RWPE1 (cell line): ENCODE results near the gene HELT.

ENCODE experiments used
- CTCF ChIA-PET: fragments of 350-600 bp; sonication (Branson Sonifier 250); formaldehyde crosslinking; extraction: SDS; loops from one replicate; lab custom pipeline; 2021; lab: Yijun Ruan, JAX
- POLR2A ChIA-PET: fragments of 400-600 bp; formaldehyde crosslinking; extraction: SDS; loops from one replicate; lab custom pipeline; 2020; ENCODE audit warnings: antibody characterized with exemption; ENCODE audit not compliant: low non-redundant PET; lab: Yijun Ruan, JAX
- DNase-seq: peaks from one replicate; pipeline ENCODE4 v3.0.0; 2012; ENCODE audit warnings: low spot score
- H3K27ac ChIP-seq: fragments of 450-650 bp; 2 replicates; pipeline ENCODE4 v1.5.1; 2017
- TF ChIP-seq, protein P1 (sequence below): fragments of 450-650 bp; conservative IDR thresholded peaks from 2 replicates; pipeline ENCODE4 v1.5.1; 2017; ENCODE audit warnings: low read depth, mild to moderate bottlenecking

The HELT gene

DNA sequence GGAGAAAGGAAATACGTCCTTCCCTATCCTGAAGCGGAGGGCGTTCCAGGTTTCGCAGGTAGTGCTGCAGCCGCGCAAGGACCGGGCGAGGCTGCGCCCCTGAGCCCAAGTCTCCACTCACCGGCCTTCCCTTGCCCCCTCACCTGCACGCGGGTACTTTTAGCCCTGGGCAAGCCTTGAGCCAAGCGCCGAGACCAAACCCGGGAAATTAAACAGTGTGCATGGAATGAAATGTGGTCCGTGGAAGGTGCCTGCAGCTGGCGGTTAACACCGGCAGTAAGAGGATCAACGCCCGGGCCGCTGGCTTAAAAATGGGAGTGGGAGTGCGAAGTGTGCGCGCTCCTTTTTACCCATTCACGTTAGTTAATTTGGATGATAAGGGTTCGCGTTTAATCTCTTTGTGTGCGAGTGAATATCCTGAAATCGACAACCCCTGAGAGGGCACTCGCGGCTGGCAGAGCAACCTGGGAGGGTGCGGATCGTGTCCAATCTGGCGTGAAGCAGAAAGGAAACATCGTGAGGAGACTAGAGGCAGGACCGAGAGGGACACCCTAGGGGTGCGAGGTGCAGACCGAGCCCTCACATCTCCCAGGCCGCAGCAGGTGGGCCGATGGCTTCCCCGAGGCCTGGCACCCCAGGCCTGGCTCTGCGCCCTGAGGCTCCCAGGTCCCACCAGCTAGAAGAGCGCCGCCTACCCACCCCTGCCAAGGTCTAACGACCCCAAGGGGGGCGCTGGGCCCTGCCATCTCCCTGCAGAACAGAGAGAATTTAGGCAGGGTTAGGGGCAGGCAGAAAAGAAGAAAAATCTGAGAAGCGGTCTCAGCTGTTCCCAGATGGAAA, 2.0 kb upstream of the HELT start:
- CTCF ChIA-PET: interaction anchor here (0.6 kb wide), 3 partner anchors 32 to 562 kb away, joined by 3 read pairs; no protein-coding TSS in a partner anchor
- POLR2A ChIA-PET: no interaction called here

DNA sequence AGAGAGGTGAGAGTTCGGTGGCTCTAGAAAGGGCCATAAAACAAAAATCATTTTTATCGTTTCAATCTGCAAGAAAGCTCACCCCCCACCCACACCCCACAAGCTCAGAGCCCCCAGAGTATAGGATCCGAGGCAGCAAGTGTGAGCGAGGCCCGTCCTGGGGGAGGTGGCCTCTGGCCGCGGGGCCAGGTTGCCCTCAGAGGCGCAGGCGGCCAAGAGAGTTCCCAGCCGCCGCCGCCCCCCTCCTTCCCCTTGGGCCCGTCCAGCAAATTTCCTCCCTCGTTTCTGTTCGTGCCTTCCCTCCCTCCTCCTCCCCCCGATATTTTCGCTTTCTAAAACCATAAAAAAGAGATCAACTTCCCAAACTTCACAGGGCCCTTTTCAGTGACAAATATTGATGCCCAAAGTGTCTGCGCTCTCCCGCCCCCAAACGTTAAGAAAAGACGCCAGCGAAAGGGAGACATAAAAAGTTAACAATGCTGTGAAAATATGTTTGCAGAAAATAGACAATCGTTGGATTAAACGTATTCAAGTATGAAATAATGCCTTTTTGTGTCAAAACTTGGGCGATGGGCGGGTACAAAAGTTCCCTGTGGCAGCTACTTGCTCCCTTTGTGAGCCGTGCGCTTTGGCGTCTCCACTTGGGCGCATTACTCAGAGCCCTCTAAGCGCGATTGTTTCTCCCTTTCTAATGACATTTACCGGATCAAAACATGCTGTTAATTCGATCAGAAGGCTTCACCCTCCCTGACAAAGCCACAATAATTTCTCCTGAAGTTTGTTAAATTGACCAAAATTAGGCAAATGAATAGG, 1.1 kb upstream of the HELT start:
- ChIA-PET POLR2A (no interaction called here), CTCF (interaction anchor here (0.6 kb wide), 2 partner anchors 31 to 562 kb away, joined by 3 read pairs; no protein-coding TSS in a partner anchor)
- TF ChIP-seq, protein P1, sequence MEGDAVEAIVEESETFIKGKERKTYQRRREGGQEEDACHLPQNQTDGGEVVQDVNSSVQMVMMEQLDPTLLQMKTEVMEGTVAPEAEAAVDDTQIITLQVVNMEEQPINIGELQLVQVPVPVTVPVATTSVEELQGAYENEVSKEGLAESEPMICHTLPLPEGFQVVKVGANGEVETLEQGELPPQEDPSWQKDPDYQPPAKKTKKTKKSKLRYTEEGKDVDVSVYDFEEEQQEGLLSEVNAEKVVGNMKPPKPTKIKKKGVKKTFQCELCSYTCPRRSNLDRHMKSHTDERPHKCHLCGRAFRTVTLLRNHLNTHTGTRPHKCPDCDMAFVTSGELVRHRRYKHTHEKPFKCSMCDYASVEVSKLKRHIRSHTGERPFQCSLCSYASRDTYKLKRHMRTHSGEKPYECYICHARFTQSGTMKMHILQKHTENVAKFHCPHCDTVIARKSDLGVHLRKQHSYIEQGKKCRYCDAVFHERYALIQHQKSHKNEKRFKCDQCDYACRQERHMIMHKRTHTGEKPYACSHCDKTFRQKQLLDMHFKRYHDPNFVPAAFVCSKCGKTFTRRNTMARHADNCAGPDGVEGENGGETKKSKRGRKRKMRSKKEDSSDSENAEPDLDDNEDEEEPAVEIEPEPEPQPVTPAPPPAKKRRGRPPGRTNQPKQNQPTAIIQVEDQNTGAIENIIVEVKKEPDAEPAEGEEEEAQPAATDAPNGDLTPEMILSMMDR: no peak
- no peak overlapping the region for H3K27ac ChIP-seq
- no peak for DNase-seq

More for the DNA sequence above, 2.0 kb upstream of the HELT start:
- DNase-seq: no peak
- TF ChIP-seq, protein P1: no peak
- H3K27ac ChIP-seq: no peak overlapping the region

DNA sequence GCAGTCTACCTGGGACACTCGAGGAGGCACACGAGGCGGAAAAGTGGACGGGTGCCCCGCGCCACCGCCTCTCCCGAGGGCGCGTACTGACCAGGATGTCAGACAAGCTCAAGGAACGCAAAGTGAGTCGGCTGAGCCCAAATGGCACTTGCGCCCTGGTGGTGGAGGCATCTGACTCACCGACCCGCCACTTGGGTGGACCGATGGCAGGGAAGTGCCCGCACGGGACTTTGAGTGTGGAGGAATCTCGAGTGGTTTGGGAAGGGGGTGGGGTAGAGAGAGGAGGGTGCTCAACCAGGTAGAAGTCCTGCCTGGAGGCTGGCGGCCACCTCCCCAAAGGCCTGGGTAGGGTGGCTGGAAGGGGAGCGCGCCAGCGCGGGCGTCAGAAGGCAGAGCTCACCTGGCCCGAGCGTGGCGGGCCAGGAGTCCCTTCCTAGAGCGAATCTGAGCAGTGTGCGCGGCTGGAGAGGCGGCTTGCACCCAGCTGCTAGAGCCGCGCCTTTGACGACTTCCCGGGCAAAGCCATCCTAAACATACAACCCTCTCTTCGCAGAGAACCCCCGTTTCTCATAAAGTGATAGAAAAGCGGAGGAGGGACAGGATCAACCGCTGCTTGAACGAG, 655 bp downstream of the HELT start:
- POLR2A ChIA-PET: no interaction called here
- no peak overlapping the region for H3K27ac ChIP-seq
- TF ChIP-seq, protein P1: no peak
- DNase-seq: no peak
- CTCF ChIA-PET: interaction anchor here (0.7 to 1.1 kb wide), 2 partner anchors 115 to 165 kb away, joined by 3 to 5 read pairs; no protein-coding TSS in a partner anchor

DNA sequence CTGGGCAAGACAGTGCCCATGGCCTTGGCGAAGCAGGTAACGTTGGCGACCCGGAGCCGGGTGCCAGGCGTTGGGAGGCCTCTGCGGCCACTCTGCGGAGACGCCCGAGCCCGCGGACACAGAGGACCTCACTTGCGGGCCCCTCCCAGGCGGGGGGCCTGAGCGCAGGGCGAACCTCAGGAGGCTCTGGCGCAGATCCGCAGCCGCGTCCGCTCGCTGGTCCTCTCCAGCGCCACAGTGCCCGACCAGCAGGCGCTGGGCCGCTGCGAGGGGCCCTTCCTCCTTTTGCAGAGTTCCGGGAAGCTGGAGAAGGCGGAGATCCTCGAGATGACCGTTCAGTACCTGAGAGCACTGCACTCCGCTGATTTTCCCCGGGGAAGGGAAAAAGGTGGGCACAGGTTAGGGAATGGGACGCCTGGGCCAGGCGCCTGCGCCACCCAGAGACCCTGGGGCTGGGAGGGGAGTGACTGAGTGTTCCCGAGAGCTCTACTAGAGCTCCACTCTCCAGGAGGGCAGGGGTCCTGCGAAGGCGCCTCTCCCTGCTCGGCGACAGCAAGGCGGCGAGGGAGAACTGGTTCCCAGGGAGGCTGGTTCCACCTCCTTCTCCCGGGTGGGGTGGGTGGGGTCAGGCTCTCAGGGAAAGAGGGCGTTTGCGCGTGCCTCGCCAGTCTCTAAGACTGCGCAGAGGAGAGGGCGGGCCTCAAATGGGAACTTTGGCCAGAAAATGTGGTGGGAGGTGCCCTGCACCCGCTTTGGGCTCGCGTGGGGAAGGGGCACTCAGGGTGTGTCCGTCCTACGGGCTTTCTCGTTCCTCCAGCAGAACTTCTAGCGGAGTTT, 1.4 kb downstream of the HELT start:
- CTCF ChIA-PET: interaction anchor here (0.7 to 1.1 kb wide), 2 partner anchors 115 to 165 kb away, joined by 3 to 5 read pairs; no protein-coding TSS in a partner anchor
- POLR2A ChIA-PET: no interaction called here
- no peak for DNase-seq
- TF ChIP-seq, protein P1: no peak
- H3K27ac ChIP-seq: no peak overlapping the region

DNA sequence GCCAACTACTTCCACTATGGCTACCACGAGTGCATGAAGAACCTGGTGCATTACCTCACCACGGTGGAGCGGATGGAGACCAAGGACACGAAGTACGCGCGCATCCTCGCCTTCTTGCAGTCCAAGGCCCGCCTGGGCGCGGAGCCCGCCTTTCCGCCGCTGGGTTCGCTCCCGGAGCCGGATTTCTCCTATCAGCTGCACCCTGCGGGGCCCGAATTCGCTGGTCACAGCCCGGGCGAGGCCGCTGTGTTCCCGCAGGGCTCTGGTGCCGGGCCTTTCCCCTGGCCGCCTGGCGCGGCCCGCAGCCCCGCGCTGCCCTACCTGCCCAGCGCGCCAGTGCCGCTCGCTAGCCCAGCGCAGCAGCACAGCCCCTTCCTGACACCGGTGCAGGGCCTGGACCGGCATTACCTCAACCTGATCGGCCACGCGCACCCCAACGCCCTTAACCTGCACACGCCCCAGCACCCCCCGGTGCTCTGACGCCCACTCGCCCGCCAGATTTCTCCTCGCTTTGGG, 2.1 kb downstream of the HELT start:
- ChIA-PET CTCF (no interaction called here), POLR2A (no interaction called here)
- TF ChIP-seq, protein P1: no peak
- H3K27ac ChIP-seq: no peak overlapping the region
- no peak for DNase-seq
